WTC11 (cell line): Measurements from ENCODE around the gene ABHD4. TPM values are rescaled to one million over a fixed set of nuclear protein-coding genes. Genes with fewer than 3 reads are reported as not detected.

ENCODE experiments used
- ATAC-seq: fragments of 200-7000 bp; cut with Tn5 transposase; 2 replicates; pipeline ENCODE4 v1.10.0; 2021; ENCODE audit warnings: mild to moderate bottlenecking, moderate library complexity
- CTCF ChIA-PET: fragments of 300-600 bp; sonication (Branson Sonifier 250); formaldehyde crosslinking; loops from one replicate; lab custom pipeline; 2021; ENCODE audit warnings: antibody characterized with exemption; lab: Charles Lee
- POLR2A ChIA-PET: fragments of 350-600 bp; sonication (Branson Sonifier 250); formaldehyde crosslinking; loops from one replicate; lab custom pipeline; 2021; ENCODE audit warnings: antibody characterized with exemption; lab: Charles Lee
- DNase-seq: peaks from one replicate; pipeline ENCODE4 v3.0.0; 2021; ENCODE audit warnings: low spot score
- H3K27ac Mint-ChIP-seq: 2 replicates; pipeline ENCODE4 v1.8.0; 2021; ENCODE audit warnings: mixed read lengths
- H3K27me3 Mint-ChIP-seq: 2 replicates; pipeline ENCODE4 v1.8.0; 2021; ENCODE audit warnings: low read depth, mild to moderate bottlenecking, moderate library complexity, mixed read lengths
- H3K36me3 Mint-ChIP-seq: 2 replicates; pipeline ENCODE4 v1.8.0; 2021; ENCODE audit warnings: mixed read lengths
- H3K4me1 Mint-ChIP-seq: 2 replicates; pipeline ENCODE4 v1.8.0; 2022; ENCODE audit warnings: mixed read lengths
- H3K4me3 Mint-ChIP-seq: 2 replicates; pipeline ENCODE4 v1.8.0; 2021; ENCODE audit warnings: mild to moderate bottlenecking, moderate library complexity, mixed read lengths
- H3K9me3 Mint-ChIP-seq: 2 replicates; pipeline ENCODE4 v1.8.0; 2021; ENCODE audit warnings: mixed read lengths
- ATF1 ChIP-seq: sonication (generic); formaldehyde crosslinking; IDR thresholded peaks from 2 replicates; pipeline ENCODE4 v1.8.1; 2023; ENCODE audit warnings: mild to moderate bottlenecking, moderate library complexity, missing genetic modification reagents
- CREB1 ChIP-seq: sonication (generic); formaldehyde crosslinking; IDR thresholded peaks from 2 replicates; pipeline ENCODE4 v1.8.0; 2023; ENCODE audit warnings: mild to moderate bottlenecking, missing genetic modification reagents
- FOXJ3 ChIP-seq: sonication (generic); formaldehyde crosslinking; IDR thresholded peaks from 2 replicates; pipeline ENCODE4 v1.9.0; 2021; ENCODE audit warnings: missing genetic modification reagents, mild to moderate bottlenecking, borderline replicate concordance
- GABPB1 ChIP-seq: sonication (generic); formaldehyde crosslinking; IDR thresholded peaks from 2 replicates; pipeline ENCODE4 v1.8.1; 2023; ENCODE audit warnings: mild to moderate bottlenecking, missing genetic modification reagents
- GTF2I ChIP-seq: fragments of 250-450 bp; sonication (Bioruptor Pico); conservative IDR thresholded peaks from 2 replicates; pipeline ENCODE4 v1.4.0; 2021; ENCODE audit warnings: mild to moderate bottlenecking
- HMGA2 ChIP-seq: fragments of 250-450 bp; sonication (Bioruptor Pico); IDR thresholded peaks from 2 replicates; pipeline ENCODE4 v1.4.0; 2021; ENCODE audit warnings: mild to moderate bottlenecking, moderate library complexity
- JAZF1 ChIP-seq: fragments of 250-450 bp; sonication (Bioruptor Pico); IDR thresholded peaks from 2 replicates; pipeline ENCODE4 v1.9.0; 2021; ENCODE audit warnings: moderate library complexity, mild to moderate bottlenecking, inconsistent platforms
- NFATC4 ChIP-seq: fragments of 250-450 bp; sonication (Bioruptor Pico); IDR thresholded peaks from 2 replicates; pipeline ENCODE4 v1.9.0; 2021; ENCODE audit warnings: mild to moderate bottlenecking
- NR2C2 ChIP-seq: sonication (generic); formaldehyde crosslinking; IDR thresholded peaks from 2 replicates; pipeline ENCODE4 v1.8.0; 2022; ENCODE audit warnings: mild to moderate bottlenecking, missing genetic modification reagents
- RELA ChIP-seq: sonication (generic); formaldehyde crosslinking; IDR thresholded peaks from 2 replicates; pipeline ENCODE4 v1.8.1; 2022; ENCODE audit warnings: missing genetic modification reagents, mild to moderate bottlenecking, borderline replicate concordance
- SMAD3 ChIP-seq: sonication (generic); formaldehyde crosslinking; IDR thresholded peaks from 2 replicates; pipeline ENCODE4 v1.8.0; 2022; ENCODE audit warnings: missing genetic modification reagents, mild to moderate bottlenecking, borderline replicate concordance
- TEAD1 ChIP-seq: sonication (generic); formaldehyde crosslinking; IDR thresholded peaks from 2 replicates; pipeline ENCODE4 v1.8.0; 2022; ENCODE audit warnings: mild to moderate bottlenecking, missing genetic modification reagents
- TP53 ChIP-seq: sonication (generic); formaldehyde crosslinking; IDR thresholded peaks from 2 replicates; pipeline ENCODE4 v1.8.1; 2023; ENCODE audit warnings: mild to moderate bottlenecking, missing genetic modification reagents
- ZNF138 ChIP-seq: sonication (generic); formaldehyde crosslinking; conservative IDR thresholded peaks from 2 replicates; pipeline ENCODE4 v1.8.1; 2022; ENCODE audit warnings: mild to moderate bottlenecking, moderate library complexity, missing genetic modification reagents
- ZNF263 ChIP-seq: sonication (generic); formaldehyde crosslinking; IDR thresholded peaks from 2 replicates; pipeline ENCODE4 v1.8.1; 2022; ENCODE audit warnings: low read depth, mild to moderate bottlenecking, moderate library complexity, missing genetic modification reagents
- ZNF671 ChIP-seq: fragments of 250-450 bp; sonication (Bioruptor Pico); IDR thresholded peaks from 2 replicates; pipeline ENCODE4 v1.8.0; 2021; ENCODE audit warnings: mild to moderate bottlenecking
- total RNA-seq: library from RNA; stranded (reverse); gene quantifications from 3 replicates; pipeline ENCODE4 v1.2.3, GENCODE V29; 2021
- TF ChIP-seq, protein P1 (sequence below): sonication (generic); formaldehyde crosslinking; IDR thresholded peaks from 2 replicates; pipeline ENCODE4 v1.8.0; 2022; ENCODE audit warnings: mild to moderate bottlenecking, missing genetic modification reagents
- TF ChIP-seq, protein P2 (sequence below): sonication (generic); formaldehyde crosslinking; IDR thresholded peaks from 2 replicates; pipeline ENCODE4 v1.8.0; 2023; ENCODE audit warnings: missing genetic modification reagents
- TF ChIP-seq, protein P3 (sequence below): sonication (generic); formaldehyde crosslinking; IDR thresholded peaks from 2 replicates; pipeline ENCODE4 v1.8.1; 2023; ENCODE audit warnings: mild to moderate bottlenecking, missing genetic modification reagents
- TF ChIP-seq, protein P4 (sequence below): sonication (generic); formaldehyde crosslinking; IDR thresholded peaks from 2 replicates; pipeline ENCODE4 v1.8.1; 2022; ENCODE audit warnings: mild to moderate bottlenecking, missing genetic modification reagents, moderate library complexity, borderline replicate concordance
- TF ChIP-seq, protein P5 (sequence below): sonication (generic); formaldehyde crosslinking; IDR thresholded peaks from 2 replicates; pipeline ENCODE4 v1.8.0; 2022; ENCODE audit warnings: mild to moderate bottlenecking, missing genetic modification reagents
- TF ChIP-seq, protein P6 (sequence below): sonication (generic); formaldehyde crosslinking; IDR thresholded peaks from 2 replicates; pipeline ENCODE4 v1.8.1; 2022; ENCODE audit warnings: mild to moderate bottlenecking, moderate library complexity, missing genetic modification reagents

Gene ABHD4
- total RNA-seq, 1 experiment from 2014 or later, result 33.9 TPM

DNA sequence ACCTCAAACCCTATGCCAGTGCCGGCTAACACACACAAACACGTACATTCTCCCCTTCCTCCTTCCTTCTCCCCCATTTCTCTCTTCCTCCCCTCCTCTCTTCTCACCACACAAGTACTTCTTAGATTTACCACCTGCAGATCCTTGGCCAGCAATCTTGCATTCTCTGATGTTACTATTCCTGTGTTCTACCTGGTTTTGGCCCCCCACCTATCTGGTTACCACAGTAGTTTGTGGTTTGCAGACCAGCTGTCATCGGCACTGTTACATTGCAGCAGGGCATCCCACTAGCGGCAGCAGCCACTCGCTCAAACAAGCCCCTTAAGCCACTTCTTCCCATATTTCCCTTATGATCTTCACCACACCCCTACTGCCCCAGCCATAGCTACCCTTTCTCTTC lies 3.9 kb downstream of the ABHD4 start:
- DNase-seq, result no peak
- Mint-ChIP-seq H3K36me3 (peaks cover 52% of the 10 kb centered on the region), H3K4me1 (peaks cover 24% of the 10 kb centered on the region), H3K27me3 (no peaks in the 10 kb centered on the region), H3K9me3 (no peaks in the 10 kb centered on the region), H3K27ac (no peak overlapping the region), H3K4me3 (no peak overlapping the region)
- ChIA-PET POLR2A (interaction anchor here (1.6 kb wide), 1 partner anchor 32 kb away, joined by 3 read pairs; no protein-coding TSS in a partner anchor), CTCF (interaction anchor here (5.7 kb wide), 1 partner anchor 12 kb away, joined by 44 read pairs; the partner anchor contains the start of gene DAD1)
- ATAC-seq, result no peak
- TF ChIP-seq RELA (CRISPR knock-in tag), result no peak
- TF ChIP-seq FOXJ3 (CRISPR knock-in tag), result no peak
- no peak for TF ChIP-seq TEAD1
- TF ChIP-seq, protein P1, sequence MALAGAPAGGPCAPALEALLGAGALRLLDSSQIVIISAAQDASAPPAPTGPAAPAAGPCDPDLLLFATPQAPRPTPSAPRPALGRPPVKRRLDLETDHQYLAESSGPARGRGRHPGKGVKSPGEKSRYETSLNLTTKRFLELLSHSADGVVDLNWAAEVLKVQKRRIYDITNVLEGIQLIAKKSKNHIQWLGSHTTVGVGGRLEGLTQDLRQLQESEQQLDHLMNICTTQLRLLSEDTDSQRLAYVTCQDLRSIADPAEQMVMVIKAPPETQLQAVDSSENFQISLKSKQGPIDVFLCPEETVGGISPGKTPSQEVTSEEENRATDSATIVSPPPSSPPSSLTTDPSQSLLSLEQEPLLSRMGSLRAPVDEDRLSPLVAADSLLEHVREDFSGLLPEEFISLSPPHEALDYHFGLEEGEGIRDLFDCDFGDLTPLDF (CRISPR knock-in tag), result no peak

DNA sequence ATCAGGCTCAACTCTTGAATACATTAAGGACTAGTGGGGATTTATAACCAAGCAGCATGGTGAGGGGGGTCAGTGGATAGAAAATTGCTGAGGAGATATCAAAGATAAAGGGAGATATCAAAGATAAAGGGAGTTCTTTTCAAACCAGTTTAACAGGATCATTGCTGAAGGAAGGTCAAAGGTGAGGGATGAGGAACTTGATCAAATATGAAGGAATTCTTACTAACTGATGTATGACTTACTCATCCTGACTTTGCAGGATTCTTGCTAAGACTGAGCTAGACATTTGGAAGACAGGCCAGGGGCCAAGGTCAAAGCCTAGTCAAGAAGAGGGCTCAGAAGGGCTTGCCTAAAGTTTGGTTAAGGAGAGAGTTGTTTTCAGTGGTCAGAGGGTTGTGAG lies 4.8 kb downstream of the ABHD4 start:
- TF ChIP-seq ZNF671 (CRISPR knock-in tag) (no peak), ATF1 (CRISPR knock-in tag) (no peak), JAZF1 (CRISPR knock-in tag) (no peak), NR2C2 (no peak), ZNF138 (CRISPR knock-in tag) (no peak), ZNF263 (no peak), NFATC4 (CRISPR knock-in tag) (no peak), GTF2I (no peak), HMGA2 (CRISPR knock-in tag) (no peak), GABPB1 (CRISPR knock-in tag) (no peak), TP53 (CRISPR knock-in tag) (no peak), CREB1 (no peak), SMAD3 (no peak)
- TF ChIP-seq, protein P2, sequence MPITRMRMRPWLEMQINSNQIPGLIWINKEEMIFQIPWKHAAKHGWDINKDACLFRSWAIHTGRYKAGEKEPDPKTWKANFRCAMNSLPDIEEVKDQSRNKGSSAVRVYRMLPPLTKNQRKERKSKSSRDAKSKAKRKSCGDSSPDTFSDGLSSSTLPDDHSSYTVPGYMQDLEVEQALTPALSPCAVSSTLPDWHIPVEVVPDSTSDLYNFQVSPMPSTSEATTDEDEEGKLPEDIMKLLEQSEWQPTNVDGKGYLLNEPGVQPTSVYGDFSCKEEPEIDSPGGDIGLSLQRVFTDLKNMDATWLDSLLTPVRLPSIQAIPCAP (CRISPR knock-in tag), result no peak
- TF ChIP-seq, protein P3, sequence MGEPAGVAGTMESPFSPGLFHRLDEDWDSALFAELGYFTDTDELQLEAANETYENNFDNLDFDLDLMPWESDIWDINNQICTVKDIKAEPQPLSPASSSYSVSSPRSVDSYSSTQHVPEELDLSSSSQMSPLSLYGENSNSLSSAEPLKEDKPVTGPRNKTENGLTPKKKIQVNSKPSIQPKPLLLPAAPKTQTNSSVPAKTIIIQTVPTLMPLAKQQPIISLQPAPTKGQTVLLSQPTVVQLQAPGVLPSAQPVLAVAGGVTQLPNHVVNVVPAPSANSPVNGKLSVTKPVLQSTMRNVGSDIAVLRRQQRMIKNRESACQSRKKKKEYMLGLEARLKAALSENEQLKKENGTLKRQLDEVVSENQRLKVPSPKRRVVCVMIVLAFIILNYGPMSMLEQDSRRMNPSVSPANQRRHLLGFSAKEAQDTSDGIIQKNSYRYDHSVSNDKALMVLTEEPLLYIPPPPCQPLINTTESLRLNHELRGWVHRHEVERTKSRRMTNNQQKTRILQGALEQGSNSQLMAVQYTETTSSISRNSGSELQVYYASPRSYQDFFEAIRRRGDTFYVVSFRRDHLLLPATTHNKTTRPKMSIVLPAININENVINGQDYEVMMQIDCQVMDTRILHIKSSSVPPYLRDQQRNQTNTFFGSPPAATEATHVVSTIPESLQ (CRISPR knock-in tag), result no peak
- TF ChIP-seq, protein P4, sequence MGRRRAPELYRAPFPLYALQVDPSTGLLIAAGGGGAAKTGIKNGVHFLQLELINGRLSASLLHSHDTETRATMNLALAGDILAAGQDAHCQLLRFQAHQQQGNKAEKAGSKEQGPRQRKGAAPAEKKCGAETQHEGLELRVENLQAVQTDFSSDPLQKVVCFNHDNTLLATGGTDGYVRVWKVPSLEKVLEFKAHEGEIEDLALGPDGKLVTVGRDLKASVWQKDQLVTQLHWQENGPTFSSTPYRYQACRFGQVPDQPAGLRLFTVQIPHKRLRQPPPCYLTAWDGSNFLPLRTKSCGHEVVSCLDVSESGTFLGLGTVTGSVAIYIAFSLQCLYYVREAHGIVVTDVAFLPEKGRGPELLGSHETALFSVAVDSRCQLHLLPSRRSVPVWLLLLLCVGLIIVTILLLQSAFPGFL, result no peak
- TF ChIP-seq, protein P5, sequence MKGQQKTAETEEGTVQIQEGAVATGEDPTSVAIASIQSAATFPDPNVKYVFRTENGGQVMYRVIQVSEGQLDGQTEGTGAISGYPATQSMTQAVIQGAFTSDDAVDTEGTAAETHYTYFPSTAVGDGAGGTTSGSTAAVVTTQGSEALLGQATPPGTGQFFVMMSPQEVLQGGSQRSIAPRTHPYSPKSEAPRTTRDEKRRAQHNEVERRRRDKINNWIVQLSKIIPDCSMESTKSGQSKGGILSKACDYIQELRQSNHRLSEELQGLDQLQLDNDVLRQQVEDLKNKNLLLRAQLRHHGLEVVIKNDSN (CRISPR knock-in tag), result no peak
- TF ChIP-seq, protein P6, sequence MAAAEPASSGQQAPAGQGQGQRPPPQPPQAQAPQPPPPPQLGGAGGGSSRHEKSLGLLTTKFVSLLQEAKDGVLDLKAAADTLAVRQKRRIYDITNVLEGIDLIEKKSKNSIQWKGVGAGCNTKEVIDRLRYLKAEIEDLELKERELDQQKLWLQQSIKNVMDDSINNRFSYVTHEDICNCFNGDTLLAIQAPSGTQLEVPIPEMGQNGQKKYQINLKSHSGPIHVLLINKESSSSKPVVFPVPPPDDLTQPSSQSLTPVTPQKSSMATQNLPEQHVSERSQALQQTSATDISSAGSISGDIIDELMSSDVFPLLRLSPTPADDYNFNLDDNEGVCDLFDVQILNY (CRISPR knock-in tag), result no peak
- Mint-ChIP-seq H3K27me3 (no peaks in the 10 kb centered on the region), H3K4me3 (no peak overlapping the region), H3K27ac (0 out of 2 replicates have a peak overlapping the region, but pooled peaks have one; percentile 22), H3K9me3 (no peaks in the 10 kb centered on the region), H3K4me1 (peaks cover 18% of the 10 kb centered on the region), H3K36me3 (peaks cover 61% of the 10 kb centered on the region)
- CTCF ChIA-PET, result interaction anchor here (1.4 kb wide), 1 partner anchor 32 kb away, joined by 4 read pairs; no protein-coding TSS in a partner anchor
- POLR2A ChIA-PET, result no interaction called here
- DNase-seq (no peak), ATAC-seq (no peak)
